GM18873 (cell line): ENCODE results near the gene PDCD11.
"Not testable (repeated sequence)": the region's sequence is repeated elsewhere in the genome, so short reads cannot be mapped to it uniquely, and the experiment has no call there.

Experiments
- ATAC-seq: cut with Tn5 transposase; IDR thresholded peaks from one replicate; pipeline ENCODE4 v1.9.1; 2021; ENCODE audit warnings: mild to moderate bottlenecking, moderate library complexity, moderate number of reproducible peaks; ENCODE audit not compliant: unreplicated experiment, low FRiP score

The PDCD11 gene, protein sequence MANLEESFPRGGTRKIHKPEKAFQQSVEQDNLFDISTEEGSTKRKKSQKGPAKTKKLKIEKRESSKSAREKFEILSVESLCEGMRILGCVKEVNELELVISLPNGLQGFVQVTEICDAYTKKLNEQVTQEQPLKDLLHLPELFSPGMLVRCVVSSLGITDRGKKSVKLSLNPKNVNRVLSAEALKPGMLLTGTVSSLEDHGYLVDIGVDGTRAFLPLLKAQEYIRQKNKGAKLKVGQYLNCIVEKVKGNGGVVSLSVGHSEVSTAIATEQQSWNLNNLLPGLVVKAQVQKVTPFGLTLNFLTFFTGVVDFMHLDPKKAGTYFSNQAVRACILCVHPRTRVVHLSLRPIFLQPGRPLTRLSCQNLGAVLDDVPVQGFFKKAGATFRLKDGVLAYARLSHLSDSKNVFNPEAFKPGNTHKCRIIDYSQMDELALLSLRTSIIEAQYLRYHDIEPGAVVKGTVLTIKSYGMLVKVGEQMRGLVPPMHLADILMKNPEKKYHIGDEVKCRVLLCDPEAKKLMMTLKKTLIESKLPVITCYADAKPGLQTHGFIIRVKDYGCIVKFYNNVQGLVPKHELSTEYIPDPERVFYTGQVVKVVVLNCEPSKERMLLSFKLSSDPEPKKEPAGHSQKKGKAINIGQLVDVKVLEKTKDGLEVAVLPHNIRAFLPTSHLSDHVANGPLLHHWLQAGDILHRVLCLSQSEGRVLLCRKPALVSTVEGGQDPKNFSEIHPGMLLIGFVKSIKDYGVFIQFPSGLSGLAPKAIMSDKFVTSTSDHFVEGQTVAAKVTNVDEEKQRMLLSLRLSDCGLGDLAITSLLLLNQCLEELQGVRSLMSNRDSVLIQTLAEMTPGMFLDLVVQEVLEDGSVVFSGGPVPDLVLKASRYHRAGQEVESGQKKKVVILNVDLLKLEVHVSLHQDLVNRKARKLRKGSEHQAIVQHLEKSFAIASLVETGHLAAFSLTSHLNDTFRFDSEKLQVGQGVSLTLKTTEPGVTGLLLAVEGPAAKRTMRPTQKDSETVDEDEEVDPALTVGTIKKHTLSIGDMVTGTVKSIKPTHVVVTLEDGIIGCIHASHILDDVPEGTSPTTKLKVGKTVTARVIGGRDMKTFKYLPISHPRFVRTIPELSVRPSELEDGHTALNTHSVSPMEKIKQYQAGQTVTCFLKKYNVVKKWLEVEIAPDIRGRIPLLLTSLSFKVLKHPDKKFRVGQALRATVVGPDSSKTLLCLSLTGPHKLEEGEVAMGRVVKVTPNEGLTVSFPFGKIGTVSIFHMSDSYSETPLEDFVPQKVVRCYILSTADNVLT (N-terminal part only)

DNA sequence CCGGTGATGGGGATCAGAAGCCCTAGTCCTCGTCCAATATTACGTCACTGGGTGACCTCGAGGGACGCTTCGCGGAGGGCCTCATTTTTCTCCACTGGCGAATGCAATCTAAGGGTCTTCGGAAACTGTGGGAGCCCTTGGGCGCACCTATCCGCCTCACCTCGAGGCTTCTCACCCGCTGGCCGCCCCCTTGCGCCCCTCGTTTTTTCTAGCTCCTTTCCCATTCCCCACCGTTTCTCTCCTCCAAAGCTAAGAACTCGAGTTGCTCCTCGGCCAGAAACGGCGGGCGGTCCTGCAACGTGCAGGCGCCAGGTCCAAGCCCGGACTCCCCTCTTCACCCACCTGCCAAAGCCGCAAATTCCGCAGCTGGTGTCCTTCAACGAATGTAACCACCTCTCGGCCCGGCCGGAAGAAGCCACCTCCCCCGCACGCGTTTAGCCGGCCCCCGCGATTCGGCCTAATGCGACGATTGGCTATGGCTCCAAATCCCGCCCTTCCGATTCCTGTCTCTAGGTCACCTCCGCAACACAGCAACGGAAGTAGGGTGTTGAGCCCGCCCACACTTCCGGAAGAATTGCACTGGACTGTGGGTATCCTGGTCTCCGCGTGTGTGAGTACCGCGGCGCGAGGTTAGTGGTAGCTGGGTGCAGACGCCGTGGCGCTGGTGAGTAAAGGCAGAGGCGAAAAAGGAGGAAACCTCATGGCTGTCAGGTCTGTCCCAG is at the start of gene PDCD11, which contains the start of gene ATP5MK:
PDCD11 (plus strand) TSS at position 560 of the 722 bp plus-strand sequence. CDS start 1,801 bp downstream, outside the sequence.
ATP5MK (minus strand) TSS at position 409 of the 722 bp plus-strand sequence. CDS start 4,018 bp downstream, outside the sequence.
- ATAC-seq: peak; percentile 97

DNA sequence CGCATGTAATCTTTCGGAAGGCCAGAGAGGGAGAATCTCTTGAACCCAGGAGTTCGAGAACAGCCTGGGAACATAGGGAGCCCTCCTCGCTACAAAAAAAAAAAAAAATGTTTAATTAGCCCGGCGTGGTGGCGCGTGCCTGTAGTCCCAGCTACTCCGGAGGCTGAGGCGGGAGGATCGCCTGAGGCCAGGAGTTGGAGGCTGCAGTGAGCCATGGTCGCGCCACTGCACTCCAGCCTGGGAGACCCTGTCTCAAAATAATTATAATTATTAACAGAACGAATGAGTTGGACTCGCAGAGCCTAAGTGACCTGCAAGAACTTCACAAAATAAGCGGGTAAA is 46.3 kb upstream of the PDCD11 start:
- ATAC-seq: peak; percentile 15

DNA sequence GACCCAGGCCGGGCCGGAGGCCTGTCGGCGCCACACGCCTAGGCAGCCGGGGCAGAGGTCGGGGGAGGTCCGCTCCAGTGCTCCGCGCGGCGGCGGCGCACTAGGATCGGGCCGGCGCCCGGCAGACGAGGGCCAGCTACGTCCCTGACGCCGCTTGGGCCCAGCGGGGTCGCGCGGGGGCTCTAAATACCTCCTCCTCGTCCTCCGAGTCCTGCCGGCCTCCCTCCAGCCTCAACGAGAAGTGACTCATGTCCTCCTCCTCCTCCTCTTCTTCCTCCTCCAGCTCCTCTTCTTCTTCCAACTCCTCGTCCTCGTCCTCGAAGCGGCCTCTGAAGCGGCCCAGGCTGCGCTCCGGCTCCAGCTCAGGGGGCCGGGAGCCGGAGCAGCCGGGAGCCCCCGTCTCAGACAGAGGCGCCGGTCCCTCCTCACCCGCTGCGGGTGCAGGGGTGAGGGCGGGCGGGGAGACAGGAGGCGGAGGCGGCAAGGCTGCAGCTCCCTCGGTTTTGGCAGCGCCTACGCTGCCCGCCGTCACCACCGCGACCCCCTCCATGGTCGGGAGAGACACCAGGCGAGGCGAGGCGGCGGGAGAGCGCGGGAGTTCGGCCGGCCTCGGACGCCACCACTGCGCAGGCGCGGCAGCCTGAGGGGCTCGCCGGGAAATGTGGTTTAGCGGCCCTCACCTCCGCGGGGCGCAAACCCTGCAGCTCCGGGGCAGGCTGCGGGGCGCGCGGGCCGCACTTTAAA is 45.7 kb upstream of the PDCD11 start, which contains the start of gene PCGF6:
PCGF6 (minus strand) TSS at position 624 of the 744 bp plus-strand sequence; CDS start at position 550, 74 bp downstream.
- ATAC-seq: peak; percentile 58

DNA sequence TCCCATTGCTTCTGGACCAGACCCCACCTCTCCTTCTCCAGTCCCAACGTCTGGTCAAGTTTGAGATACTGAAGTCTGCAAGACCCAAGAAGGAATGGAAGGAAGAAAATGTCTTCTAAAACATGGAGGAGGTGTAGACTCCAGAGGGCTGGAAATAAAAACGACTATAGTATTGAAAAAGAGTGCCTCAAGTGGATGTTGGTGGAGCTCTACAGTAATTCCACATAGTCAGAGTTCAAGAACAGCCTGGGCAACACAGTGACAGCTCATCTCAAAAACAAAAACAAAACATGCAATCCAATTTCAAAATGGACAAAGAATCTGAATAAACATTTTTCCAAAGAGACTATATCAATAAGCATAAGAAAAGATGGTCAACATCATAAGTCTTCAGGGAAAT is 43.1 kb upstream of the PDCD11 start:
- no peak for ATAC-seq

DNA sequence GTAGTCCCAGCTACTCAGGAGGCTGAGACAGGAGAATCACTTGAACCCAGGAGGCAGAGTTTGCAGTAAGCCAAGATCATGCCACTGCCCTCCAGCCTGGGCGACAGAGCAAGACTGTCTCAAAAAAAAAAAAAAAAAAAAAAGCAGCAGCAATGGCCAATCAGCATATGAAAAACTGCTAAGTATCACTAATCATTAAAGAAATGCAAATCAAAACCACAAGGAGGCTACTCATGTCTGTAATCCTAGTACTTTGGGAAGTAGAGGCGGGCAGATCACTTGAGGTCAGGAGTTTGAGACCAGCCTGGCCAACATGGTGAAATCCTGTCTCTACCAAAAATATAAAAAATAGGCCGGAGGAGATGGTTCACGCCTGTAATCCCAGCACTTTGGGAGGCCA is 41.9 kb upstream of the PDCD11 start:
- not testable (repeated sequence) for ATAC-seq

DNA sequence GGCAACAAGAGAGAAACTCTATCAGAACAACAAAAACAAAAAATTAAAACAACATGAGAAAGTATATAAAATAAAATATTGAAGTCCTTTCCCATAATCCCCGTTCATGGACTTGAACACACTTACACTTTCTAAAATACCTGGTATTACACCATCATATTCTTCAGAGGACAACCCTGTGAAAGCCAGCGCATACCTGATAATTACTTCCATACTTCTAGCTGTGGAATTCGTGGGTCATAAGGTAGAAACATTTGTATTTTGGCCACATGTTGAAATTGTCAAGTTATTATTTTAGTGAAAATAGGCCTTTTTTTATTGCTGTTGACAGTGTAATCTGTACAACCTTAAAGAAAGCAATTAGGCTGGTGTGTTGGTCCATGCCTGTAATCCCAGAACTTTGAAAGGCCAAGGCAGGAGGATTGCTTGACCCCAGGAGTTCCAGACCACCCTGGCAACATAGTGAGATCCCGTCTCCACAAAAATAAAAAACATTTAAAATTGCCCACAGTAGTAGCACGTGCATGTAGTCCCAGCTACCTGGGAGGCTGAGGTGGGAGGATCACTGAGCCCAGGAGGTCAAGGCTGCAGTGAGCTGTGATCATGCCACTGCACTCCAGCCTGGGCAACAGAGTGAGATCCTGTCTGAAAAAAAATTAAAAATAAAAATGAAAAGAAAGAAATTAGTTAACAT is 40.4 kb upstream of the PDCD11 start:
- ATAC-seq: no peak

DNA sequence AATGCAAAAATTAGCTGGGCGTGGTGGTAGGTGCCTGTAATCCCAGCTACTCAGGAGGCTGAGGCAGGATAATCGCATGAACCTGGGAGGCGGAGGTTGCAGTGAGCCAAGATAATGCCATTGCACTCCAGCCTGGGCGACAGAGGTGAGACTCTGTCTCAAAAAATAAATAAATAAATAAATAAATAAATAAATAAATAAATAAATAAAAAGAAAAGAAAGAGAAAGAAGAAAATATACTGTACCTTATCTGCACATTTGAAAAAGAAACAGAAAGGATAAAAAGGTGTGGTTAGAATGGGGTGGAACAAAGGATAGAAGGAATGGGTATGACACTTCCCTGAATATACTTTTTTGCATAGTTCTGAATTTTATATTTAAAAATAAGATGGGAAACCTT is 36.9 kb upstream of the PDCD11 start:
- ATAC-seq: not testable (repeated sequence)

DNA sequence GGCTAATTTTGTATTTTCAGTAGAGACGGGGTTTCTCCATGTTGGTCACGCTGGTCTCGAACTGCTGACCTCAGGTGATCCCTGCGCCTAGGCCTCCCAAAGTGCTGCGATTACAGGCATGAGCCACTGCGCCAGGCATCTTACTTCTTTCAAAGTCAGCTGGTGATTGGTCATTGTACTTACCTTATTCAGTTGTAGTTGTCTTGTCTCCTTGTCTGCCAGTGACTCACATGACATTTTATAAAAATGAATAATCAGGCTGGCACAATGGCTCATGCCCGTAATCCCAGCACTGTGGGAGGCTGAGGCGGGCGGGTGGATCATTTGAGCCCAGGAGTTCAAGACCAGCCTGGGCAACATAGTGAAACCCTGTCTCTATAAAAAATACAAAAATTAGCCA is 35.6 kb upstream of the PDCD11 start:
- not testable (repeated sequence) for ATAC-seq

DNA sequence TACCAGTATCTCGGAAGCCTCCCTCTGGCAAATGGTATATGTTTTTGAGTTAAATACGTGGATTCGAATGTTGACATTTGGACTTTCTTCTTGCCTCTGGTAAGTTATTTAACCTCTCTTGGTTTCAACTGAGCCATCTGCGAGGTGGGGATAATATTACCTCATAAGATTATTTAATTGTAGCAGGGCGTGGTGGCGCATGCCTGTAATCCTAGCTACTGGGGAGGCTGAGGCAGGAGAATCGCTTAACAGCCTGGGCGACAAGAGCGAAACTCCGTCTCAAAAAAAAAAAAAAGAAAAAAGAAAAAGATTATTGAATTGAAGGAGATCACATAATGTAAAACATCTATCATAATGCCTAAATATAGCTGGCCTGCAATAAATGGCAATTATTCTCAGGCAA is 29.0 kb upstream of the PDCD11 start:
- ATAC-seq: no peak

DNA sequence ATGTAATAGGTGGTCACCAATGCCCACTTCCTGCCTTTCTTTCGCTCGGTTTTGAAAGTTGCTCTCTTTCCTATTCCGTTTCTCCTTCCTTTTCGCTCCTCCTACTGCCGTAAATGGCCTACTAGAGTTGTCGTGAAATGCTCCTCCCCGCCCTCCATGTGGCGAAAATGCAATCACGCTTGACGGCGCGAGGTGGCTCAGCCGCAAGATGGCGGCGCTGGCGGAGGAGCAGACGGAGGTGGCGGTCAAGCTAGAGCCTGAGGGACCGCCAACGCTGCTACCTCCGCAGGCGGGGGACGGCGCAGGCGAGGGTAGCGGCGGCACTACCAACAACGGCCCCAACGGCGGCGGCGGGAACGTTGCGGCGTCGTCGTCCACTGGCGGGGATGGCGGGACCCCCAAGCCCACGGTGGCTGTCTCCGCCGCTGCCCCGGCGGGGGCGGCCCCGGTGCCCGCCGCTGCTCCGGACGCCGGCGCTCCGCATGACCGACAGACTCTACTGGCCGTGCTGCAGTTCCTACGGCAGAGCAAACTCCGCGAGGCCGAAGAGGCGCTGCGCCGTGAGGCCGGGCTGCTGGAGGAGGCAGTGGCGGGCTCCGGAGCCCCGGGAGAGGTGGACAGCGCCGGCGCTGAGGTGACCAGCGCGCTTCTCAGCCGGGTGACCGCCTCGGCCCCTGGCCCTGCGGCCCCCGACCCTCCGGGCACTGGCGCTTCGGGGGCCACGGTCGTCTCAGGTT is 28.5 kb upstream of the PDCD11 start, which contains the start of gene TAF5:
TAF5 (plus strand) TSS at position 195 of the 737 bp plus-strand sequence; CDS start at position 209, 14 bp downstream.
- peak; percentile 48 for ATAC-seq

DNA sequence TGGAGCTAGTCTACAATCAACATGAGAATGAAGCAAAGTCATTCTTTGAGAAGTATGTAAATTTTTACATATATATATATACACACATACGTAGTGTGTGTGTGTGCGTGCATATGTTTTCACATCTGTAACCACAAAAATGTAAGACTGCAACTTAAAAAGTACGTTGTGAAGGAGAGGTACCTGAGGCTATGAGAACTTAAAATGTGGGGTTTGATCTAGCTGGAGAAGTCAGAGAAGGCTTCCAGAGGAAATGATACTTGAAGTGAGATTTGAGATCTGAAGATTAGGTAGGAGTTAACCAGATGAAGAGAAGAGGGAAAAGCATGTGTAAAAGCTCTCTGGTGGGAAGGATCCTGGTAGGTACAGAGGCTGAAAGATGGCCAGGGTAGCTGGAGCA is 22.9 kb upstream of the PDCD11 start:
- no peak for ATAC-seq

DNA sequence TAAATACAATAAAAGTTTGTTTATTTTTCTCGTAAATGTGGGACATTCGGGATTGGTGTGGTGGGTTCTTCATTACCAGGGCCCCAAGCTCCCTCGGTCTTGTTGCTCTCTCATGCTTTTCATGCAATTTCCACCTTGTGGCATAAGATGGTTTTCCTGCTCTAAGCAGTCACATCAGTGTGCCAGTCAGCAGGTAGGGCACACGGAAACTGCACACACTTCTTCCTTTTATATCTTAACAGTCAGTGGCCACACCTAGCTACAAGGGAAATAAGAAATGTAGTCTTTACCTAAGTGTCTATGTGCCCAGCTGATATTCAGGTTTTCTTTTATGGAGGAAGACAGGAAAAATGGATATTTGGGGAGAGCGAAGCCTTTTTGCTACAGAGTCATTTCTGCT is 22.2 kb upstream of the PDCD11 start:
- ATAC-seq: no peak

DNA sequence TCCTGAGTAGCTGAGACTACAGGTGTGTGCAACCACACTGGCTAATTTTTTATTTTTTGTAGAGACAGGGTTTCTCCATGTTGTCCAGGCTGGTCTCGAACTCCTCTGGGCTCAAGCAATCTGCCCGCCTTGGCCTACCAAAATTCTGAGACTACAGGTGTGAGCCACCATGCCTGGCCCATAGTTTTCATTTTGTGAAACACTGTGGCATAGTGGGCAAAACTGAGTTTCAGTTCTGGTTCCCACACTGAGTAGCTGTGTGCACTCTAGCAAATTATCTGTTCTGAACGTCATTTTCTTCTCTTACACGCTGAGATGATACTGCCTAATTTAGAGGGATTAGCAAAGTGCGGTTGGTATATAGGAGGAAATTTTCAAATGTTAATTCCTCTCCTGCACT is 13.7 kb upstream of the PDCD11 start:
- ATAC-seq: no peak

DNA sequence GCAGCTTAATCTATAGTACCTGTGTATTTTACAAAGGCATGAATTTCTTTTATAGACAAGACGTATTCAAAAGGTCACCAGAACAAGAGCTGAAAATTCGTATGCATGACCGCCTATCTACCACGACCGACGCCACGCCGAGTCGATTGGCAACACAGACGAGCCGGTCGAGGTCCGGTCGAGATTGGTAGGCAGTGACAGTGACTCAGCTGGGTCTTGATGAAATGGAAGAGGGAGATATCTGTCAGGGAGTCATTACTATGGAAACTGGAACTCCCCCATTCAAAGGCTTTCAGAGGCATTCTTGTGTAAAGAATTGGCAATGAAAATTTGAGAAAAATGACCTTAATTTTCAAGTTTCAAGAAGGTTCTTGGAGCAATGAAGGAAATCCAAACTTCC is 2.2 kb upstream of the PDCD11 start:
- ATAC-seq: no peak

DNA sequence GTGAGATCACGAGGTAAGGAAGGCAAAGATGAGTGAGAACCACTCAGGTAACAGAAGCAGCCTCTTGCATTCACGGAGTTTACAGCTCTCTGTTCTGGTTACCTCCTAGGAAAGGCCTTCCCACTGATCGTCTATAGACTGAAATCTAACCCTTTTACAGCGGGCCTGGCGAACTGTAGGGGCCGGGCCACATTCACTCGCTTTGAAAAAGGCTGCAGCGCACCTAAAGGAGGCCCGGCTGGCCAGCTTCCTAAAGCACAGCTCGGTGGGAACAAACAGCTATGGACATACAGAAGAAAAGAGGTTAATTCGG is 716 bp upstream of the PDCD11 start:
- ATAC-seq: no peak

DNA sequence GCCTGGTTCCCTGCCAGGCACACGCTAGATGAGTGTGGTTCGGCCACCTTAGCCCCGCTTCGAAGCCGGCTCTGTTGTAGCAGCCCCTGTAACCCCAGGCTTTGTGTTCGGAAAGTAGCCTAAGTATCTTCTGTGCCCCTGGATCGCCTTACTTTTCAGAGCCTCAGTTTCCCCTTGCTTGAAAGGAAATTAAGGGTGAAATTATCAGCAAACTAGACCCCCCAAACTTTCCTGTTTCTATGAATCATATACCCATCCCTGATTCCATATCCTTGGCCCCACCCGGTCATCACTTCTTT is 312 bp downstream of the PDCD11 start:
- no peak for ATAC-seq

DNA sequence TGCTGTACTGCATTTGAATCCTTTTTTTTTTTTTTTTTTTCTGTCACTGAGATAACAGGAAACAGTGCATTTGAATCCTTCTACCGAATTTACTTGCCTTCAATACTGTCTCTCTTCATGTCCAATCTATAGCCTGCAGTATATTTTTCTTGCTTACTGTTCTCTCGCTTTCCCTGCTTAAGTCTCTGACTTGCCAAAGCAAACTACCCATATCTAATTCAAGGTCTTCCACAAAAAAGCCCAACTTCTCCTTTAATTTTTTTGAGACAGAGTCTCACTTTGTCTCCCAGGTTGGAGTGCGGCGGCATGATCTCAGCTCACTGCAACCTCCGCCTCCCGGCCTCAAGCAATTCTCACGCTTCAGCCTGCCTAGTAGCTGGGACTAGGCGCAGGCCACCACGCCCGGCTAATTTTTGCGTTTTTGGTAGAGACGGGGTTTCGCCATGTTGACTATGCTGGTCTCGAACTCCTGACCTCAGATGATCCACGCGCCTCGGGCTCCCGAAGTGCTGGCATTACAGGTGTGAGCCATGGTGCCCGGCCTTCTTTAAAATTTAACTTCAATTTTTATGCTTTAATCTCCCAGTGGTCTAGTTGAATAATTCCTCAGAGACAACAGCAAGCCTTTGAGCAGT is 882 bp downstream of the PDCD11 start:
- no peak for ATAC-seq

DNA sequence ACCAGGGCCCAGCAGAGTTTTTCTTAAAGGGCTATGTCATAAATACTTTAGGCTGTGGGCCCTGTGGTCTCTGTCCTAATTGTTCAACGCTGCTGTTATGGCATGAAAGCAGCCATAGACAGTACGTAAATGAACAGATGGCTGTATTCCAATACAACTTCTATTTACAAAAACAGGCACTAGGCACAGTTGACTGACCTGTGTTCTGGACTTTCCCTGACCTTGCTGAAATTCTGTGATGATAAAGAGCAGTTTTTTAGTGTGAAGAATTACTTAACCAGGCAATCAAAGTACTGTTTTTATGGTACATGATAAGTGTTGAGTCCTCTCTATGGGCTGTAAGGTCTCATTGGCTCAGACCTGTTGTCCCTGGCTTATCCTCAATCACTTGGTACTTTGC is 17.1 kb downstream of the PDCD11 start:
- ATAC-seq: no peak
